Hematopoietic multipotent progenitor cell treated with erythropoietin and hydrocortisone succinate and interleukin-3 and kit ligand, for 8 days (in vitro differentiated cells): ENCODE results near the gene PCSK6.
"Not testable (repeated sequence)": the region's sequence is repeated elsewhere in the genome, so short reads cannot be mapped to it uniquely, and the experiment has no call there.

Experiments used
- DNase-seq: peaks from one replicate; pipeline ENCODE4 v3.0.0-alpha.2; 2015

Gene PCSK6

DNA sequence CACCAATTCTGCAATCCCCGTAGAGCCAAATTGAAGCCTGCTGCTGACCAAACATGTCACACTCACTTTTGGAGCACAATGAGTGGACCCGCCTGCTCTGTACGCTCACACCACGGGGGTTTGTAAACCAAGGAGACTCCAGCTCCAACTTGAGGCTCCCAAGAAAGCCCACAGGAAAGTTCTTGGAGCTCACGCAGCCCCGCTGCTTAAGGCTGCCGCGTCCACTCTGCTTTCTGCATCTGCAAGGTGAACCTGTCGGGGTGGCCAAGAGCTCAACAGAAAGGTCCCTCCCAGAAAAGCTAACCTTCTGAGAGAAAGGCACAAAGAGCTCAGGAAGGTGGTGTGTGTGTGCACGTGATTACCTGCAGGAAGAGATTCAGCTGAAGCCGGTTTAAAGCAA is 94.9 kb downstream of the PCSK6 start:
- DNase-seq: no peak

DNA sequence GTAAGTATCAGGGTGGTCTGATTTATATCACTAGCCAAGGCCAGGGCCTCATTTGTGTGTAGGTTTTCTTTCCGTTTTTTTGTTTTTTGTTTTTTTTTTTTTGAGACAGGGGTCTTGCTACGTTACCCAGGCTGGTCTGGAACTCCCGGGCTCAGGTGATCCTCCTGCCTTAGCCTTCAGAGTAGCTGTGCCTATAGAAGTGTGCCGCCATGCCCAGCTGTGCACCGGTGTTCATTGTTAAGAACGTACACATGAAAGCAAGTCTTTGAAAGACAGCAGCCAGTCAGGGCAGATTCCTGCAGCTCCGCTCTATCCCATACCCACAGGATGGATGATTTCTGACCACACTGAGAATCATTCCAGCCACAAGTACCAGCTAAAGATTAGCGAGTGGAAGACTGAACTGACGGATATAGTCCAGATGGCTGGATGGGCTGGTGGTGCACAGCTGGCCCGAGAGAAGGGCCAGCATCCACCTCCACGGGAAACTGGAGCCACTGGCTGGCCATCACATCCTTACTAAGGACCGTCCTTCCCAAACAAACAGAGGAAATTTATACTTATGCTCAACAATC is 95.4 kb downstream of the PCSK6 start:
- no peak for DNase-seq

DNA sequence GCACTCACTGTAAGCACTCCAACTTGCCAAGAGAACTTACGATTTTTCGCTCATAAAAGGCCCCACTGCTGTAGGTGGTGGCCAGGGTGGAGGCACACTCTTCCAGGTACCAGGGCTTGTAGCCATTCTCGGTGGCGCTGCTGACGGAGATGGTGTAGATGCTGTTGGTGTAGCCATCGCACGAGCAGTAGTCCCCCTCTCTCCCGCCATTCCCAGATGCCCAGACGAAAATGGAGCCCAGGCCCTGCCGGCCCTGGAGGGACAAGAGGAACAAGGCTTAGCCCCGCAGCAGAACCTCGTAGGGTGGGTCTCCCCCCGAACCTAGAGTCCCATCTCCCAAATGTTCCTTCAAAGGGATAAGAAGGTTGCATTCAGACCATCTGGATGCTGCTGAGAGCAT is 96.3 kb downstream of the PCSK6 start:
- no peak for DNase-seq

DNA sequence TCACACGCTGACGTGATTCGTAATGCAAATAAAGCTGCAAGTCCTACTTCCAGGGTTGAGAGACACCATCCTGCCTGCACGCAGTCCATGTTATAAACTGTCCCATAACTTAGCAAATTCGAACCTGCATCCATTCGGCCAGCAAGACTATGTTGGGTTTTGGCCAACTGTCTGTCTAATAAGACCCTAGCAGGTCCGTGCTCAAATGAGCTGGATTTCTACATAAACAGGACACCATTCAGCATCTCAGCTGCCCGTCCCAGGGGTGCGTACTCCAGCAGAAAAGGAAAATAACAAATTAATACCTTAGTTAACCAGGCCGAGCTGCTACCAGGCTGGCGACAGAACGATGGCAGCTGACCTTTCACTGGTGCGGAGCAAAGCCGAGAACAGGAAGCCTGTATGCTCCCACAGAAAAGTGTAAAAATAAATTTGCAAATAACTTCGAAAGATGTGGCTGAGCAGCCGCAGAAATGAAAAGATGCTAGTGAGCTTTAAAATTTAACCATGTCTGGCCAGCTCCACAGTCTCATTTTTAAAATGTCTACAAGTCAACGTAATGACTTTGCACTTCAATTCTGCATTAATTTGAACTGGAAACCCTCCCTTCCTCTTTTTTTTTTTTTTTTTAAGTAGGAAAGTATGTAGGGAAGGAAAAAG is 97.4 kb downstream of the PCSK6 start:
- no peak for DNase-seq

GRCh38 chr15:101391431-101391830 is 98.1 kb downstream of the PCSK6 start:
- no peak for DNase-seq

GRCh38 chr15:101390462-101390861 is 99.0 kb downstream of the PCSK6 start:
- no peak for DNase-seq

- no peak for DNase-seq
These were observed 99.4 kb downstream of the PCSK6 start for GRCh38 chr15:101390060-101390459.

- DNase-seq: no peak
These were observed 100.1 kb downstream of the PCSK6 start for GRCh38 chr15:101389362-101389761.

- no peak for DNase-seq
These were observed 101.5 kb downstream of the PCSK6 start for GRCh38 chr15:101388046-101388445.

GRCh38 chr15:101387574-101387973 is 101.9 kb downstream of the PCSK6 start:
- no peak for DNase-seq

- DNase-seq: no peak
These were observed 102.5 kb downstream of the PCSK6 start for GRCh38 chr15:101386967-101387366.

GRCh38 chr15:101386006-101386405 is 103.5 kb downstream of the PCSK6 start:
- DNase-seq: no peak

DNA sequence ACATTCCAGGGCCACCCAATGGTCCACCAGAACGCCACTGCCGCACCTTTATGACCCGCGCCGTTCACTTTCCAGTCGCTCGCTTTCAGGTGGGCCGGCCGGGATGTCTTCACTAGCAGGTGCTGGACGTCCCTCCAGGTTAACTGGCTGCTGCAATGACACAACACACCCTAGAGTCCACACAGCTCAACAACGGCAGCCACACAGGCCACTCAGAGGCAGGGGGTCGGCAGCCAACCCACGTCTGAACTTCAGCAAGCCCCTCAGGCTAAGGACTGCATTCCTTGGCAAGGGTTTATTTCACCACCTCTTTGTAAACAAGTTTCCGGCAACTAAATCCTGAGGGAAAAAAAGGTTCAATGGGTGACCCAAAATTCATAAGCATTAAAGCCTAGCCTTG is 105.2 kb downstream of the PCSK6 start:
- no peak for DNase-seq

GRCh38 chr15:101382544-101382943 is 107.0 kb downstream of the PCSK6 start:
- no peak for DNase-seq

DNA sequence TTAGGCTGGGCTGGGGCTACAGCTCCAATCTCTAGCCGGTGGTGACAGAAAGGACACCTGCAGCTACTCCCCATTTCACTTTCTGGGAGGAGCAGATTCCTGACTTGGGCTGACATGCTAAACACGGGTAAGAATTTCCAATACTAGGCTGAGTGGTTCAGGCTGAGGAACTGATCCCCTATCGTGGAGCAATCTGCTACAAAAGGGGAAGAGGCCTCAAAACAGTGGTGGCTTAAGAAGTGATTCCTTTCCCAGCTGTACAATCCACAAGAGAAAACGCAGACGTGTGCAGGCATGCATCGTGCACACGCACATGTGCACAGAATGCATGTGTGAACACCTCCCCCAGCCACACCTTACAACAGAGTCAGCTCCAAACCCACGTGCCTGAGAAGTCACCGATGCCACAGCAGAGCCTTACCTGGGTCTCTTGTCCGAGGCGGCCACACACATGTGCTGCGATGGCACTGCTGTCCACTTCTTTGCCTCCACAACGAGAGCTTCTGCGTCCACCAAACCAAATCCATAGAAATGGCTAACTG is 107.8 kb downstream of the PCSK6 start:
- DNase-seq: no peak

- no peak for DNase-seq
These were observed 109.4 kb downstream of the PCSK6 start for GRCh38 chr15:101380146-101380545.

GRCh38 chr15:101379647-101380046 is 109.9 kb downstream of the PCSK6 start:
- no peak for DNase-seq

DNA sequence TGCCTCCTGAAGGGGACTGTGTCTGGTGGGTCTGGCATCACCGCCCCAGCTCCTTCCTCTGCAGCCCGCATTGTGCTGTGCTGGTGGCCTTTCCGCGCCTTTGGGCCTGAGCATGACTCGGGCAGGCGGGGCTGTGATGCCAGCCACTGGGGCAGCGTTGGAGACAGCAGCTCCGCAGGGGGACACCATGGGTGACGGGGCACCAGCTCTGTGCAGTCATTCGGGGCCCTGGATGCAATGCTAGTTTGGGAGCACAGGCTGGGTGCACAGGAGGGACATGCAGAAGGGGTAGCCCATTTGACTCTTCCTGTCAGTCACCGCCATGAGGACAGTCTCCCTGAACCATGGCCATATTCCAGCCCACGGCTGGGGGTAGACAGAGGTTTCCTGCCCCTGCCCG is 110.6 kb downstream of the PCSK6 start:
- no peak for DNase-seq

GRCh38 chr15:101378171-101378755 is 111.2 kb downstream of the PCSK6 start:
- DNase-seq: no peak

DNA sequence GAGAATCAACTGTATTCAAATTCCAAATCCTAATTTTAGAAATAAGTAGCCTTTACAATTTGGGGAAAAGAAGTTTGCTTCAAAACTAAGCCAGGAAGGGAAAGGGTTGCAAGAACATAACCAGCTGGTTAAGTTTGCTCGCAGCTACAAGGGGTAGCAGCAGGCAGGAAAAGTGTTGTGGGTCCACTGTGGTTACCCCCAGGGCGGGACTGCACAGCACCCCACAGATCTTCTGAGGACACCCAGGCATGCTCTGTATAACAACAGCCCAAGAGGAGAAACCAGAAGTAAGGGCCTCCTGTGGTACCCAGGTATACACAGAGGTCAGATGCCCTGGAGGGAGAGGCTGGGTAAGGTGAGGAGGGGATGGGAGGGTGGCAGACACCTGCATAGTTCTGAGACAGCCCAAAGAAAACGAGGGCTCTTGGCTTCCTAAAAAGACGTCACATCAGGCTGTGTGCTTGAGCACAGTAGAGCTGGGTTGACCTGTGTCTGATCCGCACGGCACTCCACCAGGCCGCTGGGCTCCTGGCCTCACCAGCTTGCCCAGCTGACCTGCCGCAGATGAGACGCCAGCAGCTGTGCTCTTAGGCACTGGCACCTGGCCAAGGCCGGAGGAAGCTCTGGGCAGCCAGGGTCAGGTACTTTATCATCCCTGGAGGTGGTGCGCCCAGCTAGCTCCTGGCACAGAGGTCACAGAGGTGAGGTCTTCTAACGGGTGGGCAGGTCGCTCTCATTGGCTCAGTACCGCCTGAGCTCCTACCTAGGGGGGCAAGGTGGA is 112.7 kb downstream of the PCSK6 start:
- no peak for DNase-seq

- DNase-seq: not testable (repeated sequence)
These were observed 114.5 kb downstream of the PCSK6 start for GRCh38 chr15:101375006-101375405.

DNA sequence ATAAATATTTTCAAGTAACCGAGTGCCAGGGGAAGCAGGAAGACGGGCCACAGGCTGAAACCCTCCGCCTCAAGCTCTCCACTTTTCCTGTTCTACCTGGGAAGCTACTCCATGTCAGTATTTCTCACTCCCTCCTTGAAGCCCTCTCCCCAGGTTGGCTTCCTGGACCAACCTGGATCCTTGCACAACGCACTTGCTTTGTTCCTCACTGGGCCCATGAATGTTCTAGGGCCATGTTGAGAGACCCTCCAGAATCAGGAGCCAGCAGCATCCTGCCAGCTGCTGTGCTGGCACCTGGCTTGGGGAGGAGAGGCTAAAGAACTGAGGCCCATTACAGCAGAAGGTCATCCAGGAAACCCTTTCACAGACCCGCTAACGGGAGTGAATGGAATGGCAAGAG is 115.2 kb downstream of the PCSK6 start:
- no peak for DNase-seq

DNA sequence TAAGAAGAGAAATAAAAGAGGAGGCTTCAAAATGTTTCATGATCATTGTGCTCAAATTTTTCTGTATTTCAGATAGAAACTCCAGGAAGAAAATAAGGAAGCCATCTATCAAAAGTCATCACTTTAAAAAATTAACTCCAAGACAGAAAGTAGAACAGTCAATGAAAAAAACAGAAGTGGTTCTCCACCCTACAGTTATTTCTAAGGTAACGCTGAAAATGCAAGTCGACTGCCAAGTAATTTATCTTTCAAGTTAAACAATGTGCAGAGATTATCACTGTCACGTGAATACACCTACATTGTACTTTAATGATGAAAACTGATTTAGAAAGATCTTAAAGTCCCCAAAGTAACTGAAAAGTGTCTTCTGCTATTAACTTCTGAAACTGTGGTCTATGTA is 115.9 kb downstream of the PCSK6 start:
- DNase-seq: no peak
